Thoracic aorta (tissue), 2 donors: ENCODE results near the gene ZNF644. TPM values are rescaled to one million over a fixed set of nuclear protein-coding genes. Genes with fewer than 3 reads are reported as not detected.

ENCODE experiments used
- ATAC-seq: fragments of 150-250 bp; one replicate; pipeline ENCODE4 v1.8.0; 2017; ENCODE audit warnings: low read depth; ENCODE audit not compliant: insufficient number of reproducible peaks, low FRiP score
- DNase-seq: peaks from one replicate; pipeline ENCODE4 v3.0.0-alpha.2; 2020; ENCODE audit warnings: low spot score
- H3K27ac ChIP-seq, 2 donors: fragments of 200-600 bp; sonication (generic); 1 replicate in 1 of 2; 2 replicates in 1 of 2; pipeline ENCODE4 v1.5.1; 2016; ENCODE audit warnings: mild to moderate bottlenecking in 2 of 2, moderate library complexity in 2 of 2
- H3K27me3 ChIP-seq: fragments of 200-600 bp; sonication (generic); replicated peaks from 2 replicates; pipeline ENCODE4 v1.6.0; 2016; ENCODE audit warnings: mild to moderate bottlenecking; ENCODE audit not compliant: insufficient read depth
- H3K36me3 ChIP-seq: fragments of 200-600 bp; sonication (generic); one replicate; pipeline ENCODE4 v1.5.1; 2016
- H3K4me1 ChIP-seq, 2 donors: fragments of 200-600 bp; sonication (generic); 1 replicate in 1 of 2; 2 replicates in 1 of 2; pipeline versions ENCODE4 v1.5.1 to v1.6.0; 2016; ENCODE audit warnings: low read depth in 2 of 2, mild to moderate bottlenecking in 1 of 2; ENCODE audit not compliant: control insufficient read depth in 1 of 2
- H3K4me3 ChIP-seq: fragments of 200-600 bp; sonication (generic); 2 replicates; pipeline ENCODE4 v1.5.1; 2016; ENCODE audit warnings: mild to moderate bottlenecking
- H3K9me3 ChIP-seq: fragments of 200-600 bp; sonication (generic); 2 replicates; pipeline ENCODE4 v1.5.1; 2016
- CTCF ChIP-seq: fragments of 200-600 bp; sonication (generic); IDR thresholded peaks from one replicate; pipeline ENCODE4 v1.5.1; 2019; ENCODE audit warnings: antibody characterized with exemption
- total RNA-seq, 2 donors: library from RNA; depleted of rRNA; stranded (reverse); fragments of >200 nt; gene quantifications; one replicate each; pipeline versions ENCODE4 v1.1.0 to v1.2.3, GENCODE V29; 2016

The ZNF644 gene
- total RNA-seq, 2 donors from 2014 or later = 39.0 to 48.7 TPM

GRCh38 chr1:90989302-90989701 lies 32.5 kb downstream of the ZNF644 start:
- Histone ChIP-seq H3K9me3 (peaks cover 3% of the 10 kb centered on the region), H3K4me3 (no peak overlapping the region), H3K36me3 (no peaks in the 10 kb centered on the region), H3K4me1 (peaks cover 0 to 5% of the 10 kb centered on the region in 2 donors), H3K27me3 (no peaks in the 10 kb centered on the region), H3K27ac (no peak overlapping the region)
- TF ChIP-seq CTCF = no peak
- DNase-seq (no peak), ATAC-seq (no peak)

DNA sequence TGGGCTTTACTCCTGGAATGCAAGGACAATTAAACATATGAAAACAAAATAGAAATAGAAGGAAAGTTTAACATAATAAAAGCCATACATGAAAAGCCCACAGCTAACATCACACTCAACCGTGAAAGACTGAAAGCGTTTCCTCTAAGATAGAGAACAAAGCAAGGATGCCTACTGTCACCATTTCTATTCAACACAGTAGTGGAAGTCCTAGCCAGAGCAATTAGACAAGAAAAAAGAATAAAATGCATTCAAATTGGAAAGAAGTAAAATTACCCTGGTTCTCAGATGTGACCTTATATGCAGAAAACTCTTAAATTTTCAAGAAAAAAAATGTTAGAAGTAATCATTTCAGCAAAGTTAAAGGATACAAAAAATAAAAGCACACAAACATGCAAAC lies 34.0 kb downstream of the ZNF644 start:
- no peak for TF ChIP-seq CTCF
- DNase-seq (no peak), ATAC-seq (no peak)
- Histone ChIP-seq H3K4me3 (no peak overlapping the region), H3K27ac (no peak overlapping the region), H3K27me3 (no peaks in the 10 kb centered on the region), H3K36me3 (no peaks in the 10 kb centered on the region), H3K4me1 (peaks cover 0 to 5% of the 10 kb centered on the region in 2 donors), H3K9me3 (peaks cover 3% of the 10 kb centered on the region)

- peaks cover 3% of the 10 kb centered on the region for H3K9me3 ChIP-seq
- peaks cover 0 to 5% of the 10 kb centered on the region in 2 donors for H3K4me1 ChIP-seq
- no peak overlapping the region for H3K4me3 ChIP-seq
- no peaks in the 10 kb centered on the region for H3K36me3 ChIP-seq
- TF ChIP-seq CTCF = no peak
- H3K27me3 ChIP-seq = no peaks in the 10 kb centered on the region
- no peak overlapping the region for H3K27ac ChIP-seq
- ATAC-seq = no peak
- DNase-seq = no peak
Observed at GRCh38 chr1:90986953-90987352, 34.9 kb downstream of the ZNF644 start.

DNA sequence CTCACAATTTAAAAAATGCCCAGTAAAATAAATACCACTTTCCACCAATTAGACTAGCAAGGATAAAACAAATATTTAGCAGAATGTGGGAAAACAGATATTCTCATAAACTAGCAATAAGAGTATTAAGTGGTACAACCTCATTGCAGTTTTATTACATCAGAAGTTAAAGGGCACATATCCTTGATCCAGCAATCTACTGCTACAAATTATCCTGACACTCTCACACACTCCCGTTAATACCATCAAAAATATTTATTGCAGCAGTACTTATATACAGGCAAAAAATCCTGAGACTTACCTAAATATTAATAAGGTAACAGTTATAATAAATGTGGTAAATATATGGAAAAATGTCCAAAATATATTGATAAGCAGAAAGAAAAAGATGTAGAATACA lies 44.3 kb downstream of the ZNF644 start:
- Histone ChIP-seq H3K27ac (no peak overlapping the region), H3K4me3 (no peak overlapping the region), H3K9me3 (no peaks in the 10 kb centered on the region), H3K36me3 (peaks cover 5% of the 10 kb centered on the region), H3K4me1 (peaks cover 9 to 25% of the 10 kb centered on the region in 2 donors), H3K27me3 (no peaks in the 10 kb centered on the region)
- no peak for ATAC-seq
- no peak for DNase-seq
- TF ChIP-seq CTCF = no peak

DNA sequence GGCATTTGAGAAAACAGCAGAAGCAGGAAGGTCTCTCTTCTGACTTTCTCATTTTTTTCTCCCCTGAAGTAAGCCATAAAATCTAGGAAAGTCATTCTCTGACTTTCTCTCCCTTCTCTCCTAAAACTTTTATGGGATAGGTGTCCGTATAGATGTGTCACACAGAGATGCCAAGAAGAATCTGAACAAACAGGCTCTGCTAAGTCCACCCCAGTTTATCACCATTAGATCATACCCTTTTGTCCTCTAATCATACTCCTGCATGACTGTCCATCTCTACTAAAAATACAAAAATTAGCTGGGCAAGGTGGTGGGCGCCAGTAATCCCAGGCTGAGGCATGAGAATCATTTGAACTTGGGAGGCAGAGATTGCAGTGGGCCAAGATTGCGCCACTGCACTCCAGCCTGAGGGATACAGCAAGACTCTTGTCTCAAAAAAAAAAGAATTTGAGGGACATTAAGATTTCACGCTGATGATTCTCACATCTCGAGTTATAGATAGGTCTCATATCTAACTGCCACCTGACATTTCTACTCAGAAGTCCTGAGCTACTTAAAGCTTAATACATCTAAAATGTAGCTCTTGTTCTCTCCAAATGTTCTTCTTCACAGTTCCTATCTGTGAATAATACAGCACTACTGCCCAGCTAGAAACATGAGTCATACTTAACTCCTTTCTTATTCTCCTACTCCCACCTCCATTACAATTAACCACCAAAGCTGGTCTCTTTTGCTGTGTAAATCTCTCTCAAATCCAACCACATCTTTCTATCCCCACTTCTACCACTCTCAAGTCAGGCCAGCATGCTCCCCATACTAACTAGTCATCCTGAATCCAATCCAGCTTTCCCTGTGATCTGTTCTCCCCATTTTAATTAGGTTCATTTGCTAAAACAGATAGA lies 47.7 kb downstream of the ZNF644 start:
- ATAC-seq (no peak), DNase-seq (no peak)
- Histone ChIP-seq H3K27me3 (no peaks in the 10 kb centered on the region), H3K36me3 (peaks cover 5% of the 10 kb centered on the region), H3K4me3 (no peak overlapping the region), H3K27ac (no peak overlapping the region), H3K4me1 (peaks cover 0 to 5% of the 10 kb centered on the region in 2 donors), H3K9me3 (no peaks in the 10 kb centered on the region)
- no peak for TF ChIP-seq CTCF
